Natural killer cell treated with Interleukin-12 subunit alpha and Interleukin-12 subunit beta and Interleukin-15 and Interleukin-18, amount 100 ng/mL, for 72 hours (primary cell): ENCODE measurements around the gene ENPP7. TPM values are rescaled to one million over a fixed set of nuclear protein-coding genes. Genes with fewer than 3 reads are reported as not detected.
A peak's percentile ranks its signal among the peaks of the same experiment; 100 is the strongest.

Experiments
- ATAC-seq, 2 donors: fragments of 150-1000 bp; cut with Tn5 transposase in 1 of 2; sonication (Bioruptor Pico), chemical (Tn5 transposase) in 1 of 2; 2 replicates each; pipeline ENCODE4 v1.10.0; 2021
- DNase-seq: peaks from one replicate; pipeline ENCODE4 v3.0.0; 2022; ENCODE audit warnings: low spot score
- H3K27ac Mint-ChIP-seq, 2 donors: 1 replicate in 1 of 2; 2 replicates in 1 of 2; pipeline ENCODE4 v1.8.0; 2022; ENCODE audit warnings: mixed read lengths in 2 of 2, mild to moderate bottlenecking in 1 of 2, moderate library complexity in 1 of 2
- H3K27me3 Mint-ChIP-seq, 2 donors: 1 replicate in 1 of 2; 2 replicates in 1 of 2; pipeline ENCODE4 v1.8.0; 2022; ENCODE audit warnings: mixed read lengths in 2 of 2
- H3K36me3 Mint-ChIP-seq: one replicate; pipeline ENCODE4 v1.8.0; 2022; ENCODE audit warnings: mixed read lengths
- H3K4me1 Mint-ChIP-seq, 2 donors: 1 replicate in 1 of 2; 2 replicates in 1 of 2; pipeline ENCODE4 v1.8.0; 2022; ENCODE audit warnings: low read depth in 2 of 2, mixed read lengths in 2 of 2, mild to moderate bottlenecking in 1 of 2
- H3K4me3 Mint-ChIP-seq: one replicate; pipeline ENCODE4 v1.8.0; 2022; ENCODE audit warnings: mixed read lengths
- H3K9me3 Mint-ChIP-seq: 2 replicates; pipeline ENCODE4 v1.8.0; 2022; ENCODE audit warnings: mixed read lengths
- total RNA-seq, 2 donors: library from RNA; stranded (reverse); gene quantifications; one replicate each; pipeline ENCODE4 v1.2.3, GENCODE V29; 2022

Gene ENPP7
- total RNA-seq: under 1 TPM in 1 of 2 donors, not detected in 1; 0.14 TPM

- no peak for DNase-seq
- Mint-ChIP-seq H3K27ac (no peak within 1 kb of the TSS), H3K4me3 (no peak within 1 kb of the TSS), H3K9me3 (no peaks in the 10 kb centered on the region), H3K4me1 (peaks cover 15 to 25% of the 10 kb centered on the region in 2 donors), H3K36me3 (no peaks in the 10 kb centered on the region), H3K27me3 (no peaks in the 10 kb centered on the region)
- no peak for ATAC-seq
Measured at GRCh38 chr17:79730769-79731483, at the start of gene ENPP7. Gene ENPP7, plus strand, starts transcription at chr17:79730943. Its CDS starts 197 bp downstream, at chr17:79731140.

GRCh38 chr17:79681101-79681621 is 49.6 kb upstream of the ENPP7 start:
- DNase-seq (no peak), ATAC-seq (no peak)
- Mint-ChIP-seq H3K27ac (no peak overlapping the region), H3K27me3 (peaks cover 13 to 21% of the 10 kb centered on the region in 2 donors), H3K9me3 (no peaks in the 10 kb centered on the region), H3K36me3 (no peaks in the 10 kb centered on the region), H3K4me3 (no peak overlapping the region), H3K4me1 (no peaks in the 10 kb centered on the region)

GRCh38 chr17:79681628-79682261 is 49.0 kb upstream of the ENPP7 start:
- Mint-ChIP-seq H3K9me3 (no peaks in the 10 kb centered on the region), H3K4me3 (no peak overlapping the region), H3K4me1 (no peaks in the 10 kb centered on the region), H3K27me3 (peaks cover 11 to 22% of the 10 kb centered on the region in 2 donors), H3K27ac (no peak overlapping the region), H3K36me3 (no peaks in the 10 kb centered on the region)
- ATAC-seq (no peak), DNase-seq (no peak)

- Mint-ChIP-seq H3K27me3 (peaks cover 11 to 22% of the 10 kb centered on the region in 2 donors), H3K27ac (no peak overlapping the region)
Measured at GRCh38 chr17:79683365-79683764, 47.4 kb upstream of the ENPP7 start.

GRCh38 chr17:79684132-79684985 is 46.4 kb upstream of the ENPP7 start:
- Mint-ChIP-seq H3K36me3 (no peaks in the 10 kb centered on the region), H3K27ac (no peak overlapping the region), H3K4me3 (no peak overlapping the region), H3K4me1 (no peaks in the 10 kb centered on the region), H3K27me3 (peaks cover 11 to 22% of the 10 kb centered on the region in 2 donors), H3K9me3 (no peaks in the 10 kb centered on the region)
- no peak for DNase-seq
- peak in 1 of 2 donors; percentile 43 for ATAC-seq

More at GRCh38 chr17:79683365-79683764, 47.4 kb upstream of the ENPP7 start:
- DNase-seq (no peak), ATAC-seq (no peak)
- Mint-ChIP-seq H3K36me3 (no peaks in the 10 kb centered on the region), H3K4me1 (no peaks in the 10 kb centered on the region), H3K9me3 (no peaks in the 10 kb centered on the region), H3K4me3 (no peak overlapping the region)

- no peaks in the 10 kb centered on the region for H3K9me3 Mint-ChIP-seq
- DNase-seq: no peak
Measured at GRCh38 chr17:79685121-79685520, 45.6 kb upstream of the ENPP7 start.

GRCh38 chr17:79686476-79686875 is 44.3 kb upstream of the ENPP7 start:
- no peak for ATAC-seq
- Mint-ChIP-seq H3K27me3 (peaks cover 16 to 22% of the 10 kb centered on the region in 2 donors), H3K9me3 (no peaks in the 10 kb centered on the region), H3K4me1 (no peaks in the 10 kb centered on the region), H3K36me3 (no peaks in the 10 kb centered on the region), H3K27ac (no peak overlapping the region), H3K4me3 (no peak overlapping the region)
- no peak for DNase-seq

More at GRCh38 chr17:79685121-79685520, 45.6 kb upstream of the ENPP7 start:
- H3K36me3 Mint-ChIP-seq: no peaks in the 10 kb centered on the region
- H3K4me1 Mint-ChIP-seq: no peaks in the 10 kb centered on the region
- no peak overlapping the region for H3K4me3 Mint-ChIP-seq
- no peak overlapping the region for H3K27ac Mint-ChIP-seq
- peak; percentile 8 to 24 for ATAC-seq
- peaks cover 12 to 22% of the 10 kb centered on the region in 2 donors for H3K27me3 Mint-ChIP-seq

GRCh38 chr17:79690466-79690865 is 40.3 kb upstream of the ENPP7 start:
- no peak overlapping the region for H3K27ac Mint-ChIP-seq
- no peaks in the 10 kb centered on the region for H3K36me3 Mint-ChIP-seq
- DNase-seq: no peak
- peaks cover 16 to 23% of the 10 kb centered on the region in 2 donors for H3K27me3 Mint-ChIP-seq
- no peak for ATAC-seq
- H3K4me1 Mint-ChIP-seq: no peaks in the 10 kb centered on the region
- no peak overlapping the region for H3K4me3 Mint-ChIP-seq
- H3K9me3 Mint-ChIP-seq: no peaks in the 10 kb centered on the region

GRCh38 chr17:79690988-79691836 is 39.5 kb upstream of the ENPP7 start:
- ATAC-seq (no peak), DNase-seq (no peak)
- Mint-ChIP-seq H3K4me3 (no peak overlapping the region), H3K4me1 (peaks cover 0 to 4% of the 10 kb centered on the region in 2 donors), H3K27me3 (peaks cover 15 to 20% of the 10 kb centered on the region in 2 donors), H3K9me3 (no peaks in the 10 kb centered on the region), H3K36me3 (no peaks in the 10 kb centered on the region), H3K27ac (no peak overlapping the region)

GRCh38 chr17:79691931-79692330 is 38.8 kb upstream of the ENPP7 start:
- Mint-ChIP-seq H3K27me3 (peaks cover 14 to 25% of the 10 kb centered on the region in 2 donors), H3K4me1 (peaks cover 0 to 4% of the 10 kb centered on the region in 2 donors), H3K36me3 (no peaks in the 10 kb centered on the region), H3K9me3 (no peaks in the 10 kb centered on the region), H3K4me3 (no peak overlapping the region), H3K27ac (no peak overlapping the region)
- DNase-seq (no peak), ATAC-seq (no peak)

GRCh38 chr17:79693419-79693818 is 37.3 kb upstream of the ENPP7 start:
- no peak overlapping the region for H3K4me3 Mint-ChIP-seq
- ATAC-seq: no peak
- H3K27ac Mint-ChIP-seq: no peak overlapping the region
- DNase-seq: no peak
- peaks cover 0 to 4% of the 10 kb centered on the region in 2 donors for H3K4me1 Mint-ChIP-seq
- peaks cover 14 to 31% of the 10 kb centered on the region in 2 donors for H3K27me3 Mint-ChIP-seq
- no peaks in the 10 kb centered on the region for H3K9me3 Mint-ChIP-seq
- no peaks in the 10 kb centered on the region for H3K36me3 Mint-ChIP-seq

- Mint-ChIP-seq H3K27me3 (peaks cover 14 to 27% of the 10 kb centered on the region in 2 donors), H3K36me3 (no peaks in the 10 kb centered on the region), H3K4me1 (peaks cover 0 to 4% of the 10 kb centered on the region in 2 donors), H3K27ac (no peak overlapping the region), H3K9me3 (no peaks in the 10 kb centered on the region), H3K4me3 (no peak overlapping the region)
- ATAC-seq (no peak), DNase-seq (no peak)
Measured at GRCh38 chr17:79695293-79695790, 35.4 kb upstream of the ENPP7 start.
